IMR-90 (cell line): ENCODE measurements around the gene ANKRD11. TPM values are rescaled to one million over a fixed set of nuclear protein-coding genes. Genes with fewer than 3 reads are reported as not detected.

ENCODE experiments used
- ATAC-seq: fragments of 200-7000 bp; cut with Tn5 transposase; 2 replicates; pipeline ENCODE4 v1.9.1; 2020; ENCODE audit warnings: low read depth, mild to moderate bottlenecking, moderate library complexity
- BruUV-seq: library from RNA; stranded (reverse); fragments of 400-500 nt; replicated peaks from 2 replicates; lab custom pipeline; 2021; lab: Mats Ljungman, UMichigan
- CTCF ChIA-PET: fragments of 300-600 bp; formaldehyde crosslinking; extraction: SDS; loops from one replicate; lab custom pipeline; 2021; ENCODE audit warnings: antibody characterized with exemption; lab: Yijun Ruan, JAX
- POLR2A ChIA-PET: fragments of 300-600 bp; sonication (Branson Sonifier 250); formaldehyde crosslinking; loops from one replicate; lab custom pipeline; 2022; ENCODE audit warnings: antibody characterized with exemption; ENCODE audit not compliant: unreplicated experiment; lab: Charles Lee
- DNase-seq: peaks from one replicate; pipeline ENCODE4 v3.0.0; 2013
- H2AFZ ChIP-seq: replicated peaks from 2 replicates; pipeline ENCODE3; 2013; ENCODE audit warnings: low read length, mild to moderate bottlenecking; ENCODE audit not compliant: poor library complexity
- H2AK5ac ChIP-seq: 2 replicates; pipeline ENCODE4 v1.6.1; 2013; ENCODE audit warnings: low read depth, low read length, inconsistent platforms
- H2AK9ac ChIP-seq: replicated peaks from 2 replicates; pipeline ENCODE3; 2013; ENCODE audit warnings: mild to moderate bottlenecking, low read depth, low read length, moderate library complexity; ENCODE audit not compliant: poor library complexity
- H2BK120ac ChIP-seq: 2 replicates; pipeline ENCODE4 v1.6.1; 2013; ENCODE audit warnings: low read depth, low read length, inconsistent platforms
- H2BK15ac ChIP-seq: 3 replicates; pipeline ENCODE4 v1.6.1; 2013; ENCODE audit warnings: low read depth, low read length, inconsistent platforms
- H2BK20ac ChIP-seq: 2 replicates; pipeline ENCODE4 v1.6.1; 2013; ENCODE audit warnings: low read depth, mild to moderate bottlenecking, inconsistent platforms, low read length, moderate library complexity
- H2BK5ac ChIP-seq: 2 replicates; pipeline ENCODE4 v1.6.1; 2013; ENCODE audit warnings: mild to moderate bottlenecking, low read depth, low read length, inconsistent platforms; ENCODE audit not compliant: poor library complexity, severe bottlenecking
- H3K14ac ChIP-seq: replicated peaks from 2 replicates; pipeline ENCODE4 v1.6.1; 2013; ENCODE audit warnings: low read depth, low read length, inconsistent platforms
- H3K18ac ChIP-seq: 2 replicates; pipeline ENCODE4 v1.6.1; 2013; ENCODE audit warnings: low read depth, low read length, control low read depth
- H3K23ac ChIP-seq: 2 replicates; pipeline ENCODE4 v1.6.1; 2013; ENCODE audit warnings: low read depth, low read length, inconsistent platforms
- H3K27ac ChIP-seq: 2 replicates; pipeline ENCODE4 v1.5.1; 2013; ENCODE audit warnings: mild to moderate bottlenecking, control low read depth, low read length; ENCODE audit not compliant: insufficient read depth
- H3K27me3 ChIP-seq: 2 replicates; pipeline ENCODE4 v1.6.1; 2013; ENCODE audit warnings: low read length; ENCODE audit not compliant: control insufficient read depth, insufficient read depth
- H3K36me3 ChIP-seq: 2 replicates; pipeline ENCODE4 v1.6.1; 2013; ENCODE audit warnings: low read length, mixed read lengths; ENCODE audit not compliant: control insufficient read depth, insufficient read depth
- H3K4ac ChIP-seq: 2 replicates; pipeline ENCODE4 v1.6.1; 2013; ENCODE audit warnings: low read depth, low read length, inconsistent platforms
- H3K4me1 ChIP-seq: 2 replicates; pipeline ENCODE4 v1.6.1; 2013; ENCODE audit warnings: low read length, mixed read lengths; ENCODE audit not compliant: control insufficient read depth, insufficient read depth
- H3K4me2 ChIP-seq: 2 replicates; pipeline ENCODE4 v1.6.1; 2013; ENCODE audit warnings: low read depth, mild to moderate bottlenecking, control low read depth, low read length, moderate library complexity
- H3K4me3 ChIP-seq: 2 replicates; pipeline ENCODE4 v1.5.1; 2013; ENCODE audit warnings: low read depth, mild to moderate bottlenecking, control low read depth, low read length, moderate library complexity; ENCODE audit not compliant: insufficient read depth
- H3K56ac ChIP-seq: 2 replicates; pipeline ENCODE4 v1.6.1; 2013; ENCODE audit warnings: low read length, inconsistent platforms; ENCODE audit not compliant: insufficient read depth; ENCODE audit errors: extremely low read depth
- H3K79me1 ChIP-seq, 2 experiments: 2 replicates each; pipeline ENCODE4 v1.6.1; 2013; ENCODE audit warnings: low read length in 2 of 2, inconsistent platforms in 1 of 2, low read depth in 1 of 2
- H3K9ac ChIP-seq: 2 replicates; pipeline ENCODE4 v1.6.1; 2013; ENCODE audit warnings: low read depth, low read length, control low read depth
- H3K9me1 ChIP-seq: 2 replicates; pipeline ENCODE4 v1.6.1; 2013; ENCODE audit warnings: low read length, inconsistent platforms; ENCODE audit not compliant: insufficient read depth
- H3K9me3 ChIP-seq: 2 replicates; pipeline ENCODE4 v1.6.1; 2013; ENCODE audit warnings: low read length; ENCODE audit not compliant: control insufficient read depth, insufficient read depth
- H4K20me1 ChIP-seq: 2 replicates; pipeline ENCODE4 v1.6.1; 2013; ENCODE audit warnings: low read length, inconsistent platforms; ENCODE audit not compliant: insufficient read depth
- H4K5ac ChIP-seq: 2 replicates; pipeline ENCODE4 v1.6.1; 2013; ENCODE audit warnings: mild to moderate bottlenecking, low read depth, low read length, control low read depth
- H4K8ac ChIP-seq, 2 experiments: 2 replicates each; pipeline ENCODE4 v1.6.1; 2013; ENCODE audit warnings: low read depth in 2 of 2, low read length in 2 of 2, control low read depth in 1 of 2, inconsistent platforms in 1 of 2
- H4K91ac ChIP-seq: 2 replicates; pipeline ENCODE4 v1.6.1; 2013; ENCODE audit warnings: low read depth, low read length, inconsistent platforms; ENCODE audit not compliant: insufficient read depth
- CTCF ChIP-seq: conservative IDR thresholded peaks from 2 replicates; pipeline ENCODE4 v1.5.1; 2012; ENCODE audit warnings: mild to moderate bottlenecking, low read depth, low read length, improper control_type of control experiment
- RCOR1 ChIP-seq: IDR thresholded peaks from 2 replicates; pipeline ENCODE4 v1.6.1; 2012; ENCODE audit warnings: mild to moderate bottlenecking, low read length, improper control_type of control experiment; ENCODE audit not compliant: insufficient replicate concordance
- WGBS, 2 experiments: methylation state at CpG; one replicate each; pipeline versions ENCODE4 v1.1.5 to v1.1.7; 2013; ENCODE audit warnings: missing lambda C conversion rate in 2 of 2; ENCODE audit not compliant: insufficient read length in 1 of 2; ENCODE audit errors: extremely low coverage in 2 of 2; 5-methylcytosine and 5-hydroxymethylcytosine counted together
- dilution Hi-C: fragments of 300-500 bp; cut with HindIII; formaldehyde crosslinking; loops from one replicate; pipeline ENCODE4 v1.14.3; 2018; ENCODE audit warnings: low sequenced_read_pairs; ENCODE audit not compliant: unreplicated experiment
- in situ Hi-C: fragments of 300-500 bp; cut with MboI; formaldehyde crosslinking; loops from 3 replicates; pipeline ENCODE4 v1.14.3; 2019; ENCODE audit warnings: low sequenced_read_pairs, inconsistent platforms, mixed read lengths
- intact Hi-C: fragments of 100-400 bp; cut with micrococcal nuclease; formaldehyde crosslinking; loops from 2 replicates; pipeline ENCODE4 v1.10.0; 2022
- polyA plus RNA-seq, 3 experiments: library from polyadenylated mRNA; depleted of rRNA; stranded (reverse); fragments of >200 nt; gene quantifications; 2 replicates each; pipeline ENCODE4 v1.2.3, GENCODE V29; 2012; ENCODE audit warnings: low replicate concordance in 1 of 3
- total RNA-seq: library from RNA; depleted of rRNA; stranded (reverse); fragments of >200 nt; gene quantifications from 2 replicates; pipeline ENCODE4 v1.2.3, GENCODE V29; 2012

ANKRD11 gene
- total and polyA plus RNA-seq, 2 of the 4 experiments (the other 2 are of a cell fraction), result 46.8 to 71.9 TPM

GRCh38 chr16:89257281-89257731 is 233.1 kb downstream of the ANKRD11 start:
- Histone ChIP-seq H2BK20ac (no peak overlapping the region), H3K23ac (peak overlapping the region; percentile 33; the same call in 1 of the 2 replicates), H4K91ac (no peak overlapping the region; the same call in 1 of the 2 replicates), H4K20me1 (no peaks in the 10 kb centered on the region), H3K4me1 (no peaks in the 10 kb centered on the region), H3K14ac (0 out of 2 replicates have a peak overlapping the region, but pooled peaks have one; percentile 52), H2AK9ac (peak overlapping the region; percentile 90), H4K5ac (peak overlapping the region; percentile 42; the same call in 1 of the 2 replicates), H3K18ac (no peak overlapping the region), H3K27ac (no peak overlapping the region; the same call in 1 of the 2 replicates), H2AK5ac (peak overlapping the region; percentile 33), H4K8ac (peak overlapping the region; percentile 40 to 82; a peak in 3 of 4 replicates), H3K4ac (peak overlapping the region; percentile 67), H3K9ac (peak overlapping the region; percentile 30; the same call in 1 of the 2 replicates), H3K9me3 (no peaks in the 10 kb centered on the region), H3K56ac (no peak overlapping the region), H2BK120ac (peak overlapping the region; percentile 34; the same call in 1 of the 2 replicates), H3K4me3 (peak overlapping the region; percentile 32), H2AFZ (peak overlapping the region; percentile 90), H3K79me1 (peaks cover 0 to 3% of the 10 kb centered on the region in 2 experiments; a peak in 1 of 4 replicates), H3K9me1 (no peaks in the 10 kb centered on the region), H2BK5ac (no peak overlapping the region), H3K4me2 (peak overlapping the region; percentile 67), H3K36me3 (no peaks in the 10 kb centered on the region), H2BK15ac (no peak overlapping the region; the same call in 2 of the 3 replicates), H3K27me3 (no peaks in the 10 kb centered on the region)
- in situ Hi-C loops (no loop called here), dilution Hi-C loops (no loop called here), intact Hi-C loops (no loop called here)
- TF ChIP-seq RCOR1 (no peak), CTCF (0 out of 2 replicates have a peak, but pooled peaks have one; percentile 0)
- peak; percentile 65 for ATAC-seq
- no peak for DNase-seq
- 1% methylated on average over 15 of the region's 44 CpGs; no CpG with 5 or more reads in 1 of the 2 experiments for WGBS, 2 experiments
- POLR2A ChIA-PET, result no interaction called here
- CTCF ChIA-PET, result no interaction called here
- no TSS peak for BruUV-seq
